HG03135 (cell line): Measurements from ENCODE around the gene ILDR1.

ENCODE experiments used
- ATAC-seq: cut with Tn5 transposase; IDR thresholded peaks from one replicate; pipeline ENCODE4 v1.9.1; 2021; ENCODE audit warnings: mild to moderate bottlenecking, moderate library complexity; ENCODE audit not compliant: unreplicated experiment

The ILDR1 gene

DNA sequence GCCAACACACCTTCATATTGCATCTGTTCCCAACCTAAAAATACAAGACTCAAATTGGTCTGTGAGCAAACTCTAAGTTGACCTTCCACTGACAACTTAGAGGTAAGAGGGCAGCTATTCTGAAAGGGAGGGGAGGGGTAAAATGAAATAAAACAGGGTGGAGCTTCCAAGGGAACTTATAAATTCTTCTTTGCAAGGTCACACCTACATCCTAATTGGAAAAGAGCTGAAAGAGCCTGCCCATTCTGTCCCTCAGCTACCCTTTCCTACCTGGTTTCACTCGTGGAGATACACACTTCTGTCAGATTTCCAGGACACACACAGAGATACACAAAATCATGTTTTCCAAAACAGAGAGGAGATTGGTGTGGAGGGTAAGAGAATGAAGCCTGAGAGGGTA is 1.0 kb downstream of the ILDR1 start:
- ATAC-seq: no peak

DNA sequence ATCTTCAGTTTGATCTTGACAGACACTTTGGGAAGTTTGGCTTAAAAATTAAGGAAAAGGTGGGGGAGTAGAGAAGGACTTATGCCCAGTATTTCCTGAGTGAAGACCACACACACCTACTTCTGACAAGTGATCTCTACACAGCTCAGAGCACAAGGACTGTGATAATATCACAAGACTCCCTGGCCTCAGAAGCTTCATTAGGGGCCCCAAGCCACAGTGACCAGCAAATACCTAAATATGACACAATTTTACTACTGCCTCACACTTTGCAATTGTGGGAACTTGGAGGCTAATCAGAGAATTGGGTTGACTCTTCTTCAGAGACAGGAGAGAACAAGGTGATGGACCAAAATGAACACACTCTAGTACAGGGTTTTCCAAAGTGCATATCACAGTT is 2.6 kb downstream of the ILDR1 start:
- ATAC-seq: no peak

DNA sequence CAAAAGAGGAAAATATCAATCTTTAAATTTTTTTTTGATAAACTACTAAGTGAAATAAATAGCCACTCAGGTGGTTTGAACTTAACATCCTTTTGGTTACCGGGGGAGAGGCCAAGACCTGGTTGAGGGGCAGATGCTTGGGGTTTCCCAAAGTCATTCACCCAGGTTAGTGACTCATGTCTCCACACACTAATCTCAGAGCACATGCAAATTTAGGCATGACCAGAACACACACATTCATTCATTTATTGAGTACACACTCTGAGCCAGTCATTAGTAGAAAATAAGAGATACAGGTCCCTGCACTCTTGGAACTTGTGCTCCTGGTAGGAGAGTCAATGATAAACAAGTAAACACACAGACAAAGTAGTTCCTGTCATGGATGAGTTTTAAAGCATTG is 7.3 kb downstream of the ILDR1 start:
- ATAC-seq: peak; percentile 81

DNA sequence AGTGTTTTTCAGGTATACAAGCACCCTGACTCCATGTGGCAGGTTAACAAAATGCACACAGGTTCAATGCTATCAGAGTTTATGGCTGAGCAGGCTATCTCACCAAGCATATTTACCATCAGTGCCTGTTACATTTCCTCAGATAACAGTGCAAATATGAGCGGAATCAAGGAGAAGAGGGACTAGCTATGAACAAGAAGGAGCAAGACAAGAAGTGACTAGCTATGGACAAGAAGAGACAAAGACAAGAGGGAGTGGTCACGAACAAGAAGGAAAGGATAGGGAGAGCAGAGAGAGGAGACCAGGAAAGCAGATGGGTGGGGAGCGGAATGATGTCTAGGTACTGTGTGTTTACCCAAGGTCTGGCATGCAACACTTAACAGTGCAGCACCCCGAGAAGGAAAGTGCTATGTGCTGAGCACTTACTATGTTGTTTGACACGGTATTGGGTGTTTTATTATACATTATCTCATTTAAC is 8.6 kb downstream of the ILDR1 start:
- no peak for ATAC-seq

DNA sequence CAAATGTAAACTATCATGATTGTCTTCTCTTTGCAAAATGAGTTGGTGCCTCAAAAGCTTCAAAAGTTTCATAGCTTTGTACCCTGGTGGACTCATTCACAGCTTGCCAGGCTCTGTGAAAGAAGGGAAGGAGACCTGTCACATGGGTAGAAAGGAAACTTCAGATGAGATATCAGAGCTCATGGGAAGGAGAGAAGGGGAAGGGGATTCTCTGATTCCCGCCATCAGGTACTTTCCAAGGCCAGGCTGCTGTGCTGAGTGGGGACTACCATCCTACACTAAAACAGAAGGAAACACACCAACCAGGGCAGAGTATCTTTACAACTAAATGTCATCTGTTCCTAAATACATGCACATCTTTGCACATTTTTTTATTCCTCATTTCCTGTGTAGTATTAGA is 9.2 kb downstream of the ILDR1 start:
- ATAC-seq: no peak

DNA sequence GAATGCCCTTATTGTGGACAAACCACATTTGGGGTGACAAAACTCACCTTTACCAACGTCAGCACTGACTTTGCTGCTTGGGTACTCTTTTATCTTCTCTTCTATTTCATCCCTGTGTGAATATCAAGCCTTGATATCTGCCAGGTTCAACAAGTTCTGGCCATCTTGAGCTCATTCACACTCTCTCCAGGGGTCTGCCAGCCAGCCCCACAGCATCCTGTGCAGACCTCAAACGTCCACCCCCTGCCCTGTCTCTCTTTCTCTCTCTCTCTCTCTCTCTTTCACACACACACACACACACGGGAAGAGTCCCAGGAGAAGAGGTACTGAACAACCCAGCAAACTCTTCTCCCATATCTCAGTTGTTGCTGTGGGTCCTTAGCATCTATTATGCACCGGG is 10.7 kb downstream of the ILDR1 start:
- ATAC-seq: no peak

DNA sequence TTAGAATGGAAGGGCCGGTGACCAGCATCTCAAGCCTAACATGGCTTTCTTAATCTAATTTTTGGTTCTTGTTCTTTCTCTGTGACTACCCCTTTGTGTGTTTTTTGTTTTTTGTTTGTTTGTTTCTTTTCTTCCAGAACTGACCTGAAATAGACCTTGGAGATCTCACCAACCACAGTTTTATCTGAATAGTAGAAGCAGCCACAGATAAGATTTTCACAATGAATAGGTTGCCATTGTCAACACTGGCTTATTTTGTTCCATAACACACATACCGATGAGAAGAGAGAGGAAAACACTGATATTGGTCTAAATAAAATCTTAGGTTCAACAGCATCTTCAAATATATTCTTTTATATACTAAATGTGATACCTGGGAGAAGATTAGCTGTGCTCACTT is 11.5 kb downstream of the ILDR1 start:
- ATAC-seq: no peak

DNA sequence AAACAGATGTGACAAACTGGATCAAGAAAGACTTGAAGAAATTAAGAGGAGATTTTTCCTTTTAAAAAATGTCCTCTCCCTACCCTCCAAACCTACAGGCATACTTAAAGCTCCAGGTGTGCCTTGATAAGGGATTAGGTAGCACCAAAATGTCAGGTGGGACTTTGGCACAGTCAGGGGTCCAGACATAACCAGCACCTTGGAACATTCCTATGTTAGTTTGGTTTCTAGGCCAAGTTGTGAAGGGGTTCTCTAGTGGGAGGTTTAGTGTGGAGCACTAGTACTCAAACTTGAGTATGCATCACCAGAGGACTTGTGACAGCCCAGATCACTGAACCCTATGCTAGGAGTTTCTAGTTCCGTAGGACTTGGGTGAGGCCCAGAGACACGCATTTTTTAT is 13.9 kb downstream of the ILDR1 start:
- no peak for ATAC-seq

DNA sequence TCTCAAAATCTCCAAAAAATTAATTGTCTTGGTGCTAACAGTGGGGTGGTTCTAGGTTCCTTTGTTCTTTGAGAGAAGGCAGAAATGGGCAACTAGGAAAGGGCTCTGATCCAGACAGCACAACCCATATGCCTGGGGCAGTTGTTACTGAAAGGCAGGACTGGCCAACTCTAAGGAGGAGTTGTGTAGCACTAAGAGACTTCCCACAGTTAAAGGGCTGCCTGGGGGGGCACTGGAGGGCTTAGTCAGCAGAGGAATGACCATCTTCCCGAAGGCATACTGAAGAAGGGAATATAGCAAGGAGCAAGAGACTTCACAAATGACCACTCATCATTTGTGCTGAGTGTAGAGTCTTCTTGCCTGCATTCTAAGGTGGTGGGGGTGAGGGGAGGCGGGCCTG is 15.8 kb downstream of the ILDR1 start:
- no peak for ATAC-seq

DNA sequence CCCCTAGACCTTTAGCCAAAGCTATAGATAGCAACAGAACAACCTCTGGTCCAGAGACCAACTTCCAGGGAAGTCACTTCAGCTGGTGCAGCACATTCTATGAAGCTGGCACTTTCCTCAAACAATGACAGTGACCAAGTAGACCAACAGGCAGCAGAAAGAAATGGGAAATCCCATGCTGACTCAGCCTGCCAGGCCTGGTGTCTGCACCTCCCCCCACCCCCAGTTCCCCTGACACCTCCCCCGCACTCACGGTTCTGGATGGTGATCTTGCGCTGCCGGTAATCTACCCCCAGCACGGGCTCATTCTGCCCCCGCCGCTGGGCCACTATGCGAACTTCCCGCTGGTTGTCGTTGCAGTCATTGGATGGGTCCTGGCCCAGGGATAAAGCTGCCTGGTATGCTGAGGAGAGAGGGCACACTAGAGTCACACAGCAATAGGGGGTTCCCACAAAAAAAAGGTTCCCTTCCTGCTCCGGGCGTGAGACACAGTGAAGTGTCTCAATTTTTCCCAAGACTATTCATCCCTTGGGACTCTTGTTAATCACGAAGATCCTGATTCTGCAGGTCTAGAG is 17.0 kb downstream of the ILDR1 start:
- no peak for ATAC-seq

DNA sequence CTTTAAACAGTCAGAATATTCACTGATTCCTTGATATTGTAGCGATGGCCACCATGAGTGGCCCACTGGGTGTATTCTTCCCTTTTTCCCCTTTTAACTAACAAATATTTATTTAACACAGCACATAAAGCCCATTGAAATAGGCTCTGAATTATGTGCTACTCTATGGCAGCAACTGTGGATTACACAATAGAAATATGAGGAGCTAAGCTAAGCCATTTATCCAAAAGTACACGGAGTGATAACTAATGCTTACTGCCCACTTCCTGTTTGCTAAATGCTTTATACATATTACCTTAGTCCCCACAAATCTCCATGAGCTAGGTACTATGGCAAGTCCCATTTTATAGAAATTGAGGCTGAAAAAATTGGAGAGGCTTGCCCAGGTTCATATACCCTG is 17.9 kb downstream of the ILDR1 start:
- no peak for ATAC-seq

DNA sequence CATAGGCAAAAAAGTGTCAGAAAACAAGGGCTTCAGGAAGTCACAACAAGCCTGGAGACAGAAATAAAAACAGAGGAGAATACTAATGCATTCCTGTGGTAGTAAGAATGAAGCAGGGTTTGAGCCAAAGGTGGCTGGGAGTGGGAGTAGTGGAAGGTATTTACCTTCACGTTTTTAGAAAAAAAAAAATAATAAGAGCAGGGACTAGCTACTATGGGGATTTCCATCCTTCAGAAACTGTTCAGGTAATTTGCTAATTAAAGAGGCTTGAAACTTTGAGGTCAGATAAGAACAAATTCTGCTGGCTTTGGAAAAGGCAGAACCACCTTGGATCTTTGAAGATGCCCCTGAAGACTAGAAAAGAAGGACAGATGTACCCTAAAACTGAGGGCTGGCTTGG is 18.4 kb downstream of the ILDR1 start:
- ATAC-seq: no peak

DNA sequence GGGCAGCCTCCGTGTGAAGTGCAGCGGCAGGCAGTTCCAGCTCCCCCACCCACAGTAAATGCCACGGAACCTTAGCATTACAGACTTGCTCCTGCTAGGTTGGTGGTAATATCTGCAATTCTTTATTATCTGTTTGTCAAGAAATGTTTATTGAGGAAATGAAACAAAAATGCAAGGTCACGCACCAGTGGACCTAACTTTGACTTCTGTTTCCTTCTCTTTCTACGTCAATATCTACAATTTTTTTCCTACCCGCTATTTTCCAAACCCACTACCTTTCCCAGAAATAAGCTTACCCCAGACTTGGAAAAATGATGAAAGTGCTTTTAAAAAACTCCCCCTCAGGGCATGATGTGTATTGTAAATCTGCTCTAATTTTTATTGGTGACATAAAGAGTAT is 18.9 kb downstream of the ILDR1 start:
- no peak for ATAC-seq

DNA sequence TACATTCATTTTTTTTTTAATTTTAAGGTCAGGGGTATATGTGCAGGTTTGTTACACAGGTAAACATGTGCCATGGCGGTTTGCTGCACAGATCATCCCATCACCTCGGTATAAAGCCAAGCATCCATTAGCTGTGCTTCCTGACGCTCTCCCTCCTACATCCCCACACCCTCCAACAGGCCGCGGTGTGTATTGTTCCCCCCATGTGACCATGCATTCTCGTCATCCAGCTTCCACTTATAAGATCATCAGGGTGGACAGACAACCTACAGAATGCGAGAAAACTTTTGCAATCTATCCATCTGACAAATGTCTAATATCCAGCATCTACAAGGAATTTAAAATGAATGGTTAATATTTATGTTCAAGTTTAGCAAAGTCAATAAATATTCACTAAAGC is 19.4 kb downstream of the ILDR1 start:
- no peak for ATAC-seq

DNA sequence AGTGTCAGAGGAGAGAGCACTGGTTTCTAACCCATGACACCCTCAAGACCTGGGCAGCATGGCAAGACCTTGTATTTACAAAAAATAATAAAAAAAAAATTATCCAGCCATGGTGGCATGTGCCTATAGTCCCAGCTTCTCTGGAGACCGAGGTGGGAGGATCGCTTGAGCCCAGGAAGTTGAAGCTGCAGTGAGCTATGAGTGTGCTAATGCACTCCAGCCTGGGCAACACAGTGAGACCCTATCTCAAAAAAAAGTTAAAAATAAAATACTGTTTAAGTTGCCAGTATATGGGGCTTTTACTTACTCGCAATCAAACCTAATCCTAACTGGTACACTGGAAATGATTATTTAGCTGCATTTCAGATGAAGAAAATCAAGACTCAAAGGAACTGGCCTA is 20.2 kb downstream of the ILDR1 start:
- ATAC-seq: no peak

DNA sequence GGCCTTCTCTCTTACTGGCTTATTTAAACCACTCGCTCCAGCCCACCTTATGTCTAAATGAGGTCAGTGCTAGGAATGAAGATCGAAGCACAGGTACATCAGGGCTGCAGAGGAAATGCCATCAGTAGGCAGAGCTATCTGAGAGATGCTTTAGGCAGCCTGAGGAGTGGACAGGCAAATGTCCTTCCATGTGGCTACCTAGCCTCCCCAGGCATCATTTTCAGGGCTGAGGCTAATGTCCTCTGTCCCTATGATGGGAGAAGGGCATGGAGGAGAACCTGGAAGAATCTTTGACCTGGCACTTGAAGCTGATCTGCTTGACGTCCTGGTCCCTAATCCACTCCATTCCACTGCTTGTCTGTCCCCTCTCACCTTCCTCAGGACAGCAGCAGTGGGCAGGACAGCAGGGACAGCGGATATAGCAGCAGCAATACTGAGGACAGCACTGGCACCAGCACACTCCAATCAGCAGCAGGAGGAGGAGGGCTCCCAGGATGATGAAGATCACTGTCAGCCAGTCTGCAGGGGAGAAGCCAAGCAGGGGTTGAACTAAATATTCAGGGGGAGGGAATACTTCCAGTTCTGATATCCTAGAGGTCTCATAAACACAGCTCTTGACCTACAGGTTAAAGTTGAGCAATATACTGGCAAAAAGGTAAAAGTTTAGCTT is 21.0 kb downstream of the ILDR1 start:
- ATAC-seq: no peak

DNA sequence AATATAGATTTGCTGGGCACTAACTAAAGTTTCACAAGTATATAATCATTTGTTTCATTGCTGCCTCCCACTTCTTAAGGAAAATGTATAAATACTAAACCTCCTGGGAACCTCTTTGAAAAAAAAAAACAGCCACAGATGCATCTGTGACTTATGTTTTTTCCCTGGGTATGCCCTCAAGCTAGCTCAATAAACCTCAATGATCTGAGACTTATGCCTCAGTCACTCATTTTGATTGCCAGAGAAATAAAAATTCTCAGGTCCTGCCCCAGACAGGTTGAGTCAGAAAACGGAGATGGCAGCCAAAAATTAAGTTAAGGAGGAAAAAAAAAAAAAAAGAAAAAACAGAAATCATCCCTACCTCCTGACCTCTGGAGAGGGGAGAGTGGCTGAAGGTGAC is 22.1 kb downstream of the ILDR1 start:
- no peak for ATAC-seq

DNA sequence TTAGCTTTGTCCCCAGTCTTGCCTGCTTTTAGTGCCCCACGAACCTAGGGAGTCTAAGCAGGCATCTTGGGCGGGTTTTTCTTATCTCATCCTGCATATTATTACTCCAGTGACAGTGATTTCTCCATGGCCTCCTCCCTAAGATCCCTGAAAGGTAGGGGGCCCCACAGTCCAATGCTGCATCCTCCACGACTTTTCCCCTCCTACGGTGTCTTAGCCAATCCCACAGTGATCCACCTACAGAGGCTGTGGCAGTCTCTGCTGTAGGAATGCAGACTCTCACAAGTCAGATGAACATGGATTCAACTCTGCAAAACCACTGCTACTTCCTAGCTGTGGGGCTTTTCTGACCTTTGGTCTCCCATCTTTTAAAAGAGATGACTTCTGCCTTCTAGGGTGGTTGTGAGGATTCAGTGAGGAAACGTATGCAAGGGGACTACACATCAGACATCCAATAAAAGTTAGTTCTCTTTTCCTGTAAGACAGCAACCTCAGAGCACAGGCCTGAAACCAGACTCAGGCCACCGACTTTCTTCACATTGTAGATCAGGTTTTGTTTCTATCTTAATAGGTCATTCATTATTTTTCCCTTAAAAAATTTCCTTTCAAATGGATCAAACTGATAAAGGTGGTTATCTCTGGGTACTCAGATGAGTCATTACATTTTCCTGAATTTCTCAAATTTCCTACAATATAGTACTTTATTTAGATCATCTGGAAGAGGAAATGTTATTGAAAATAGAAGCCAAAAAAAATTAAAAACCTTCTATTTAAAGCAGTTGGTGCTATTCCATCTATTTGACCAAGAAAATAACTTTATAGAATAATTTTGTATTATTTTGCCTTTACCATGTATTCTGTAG is 23.2 kb downstream of the ILDR1 start:
- no peak for ATAC-seq

DNA sequence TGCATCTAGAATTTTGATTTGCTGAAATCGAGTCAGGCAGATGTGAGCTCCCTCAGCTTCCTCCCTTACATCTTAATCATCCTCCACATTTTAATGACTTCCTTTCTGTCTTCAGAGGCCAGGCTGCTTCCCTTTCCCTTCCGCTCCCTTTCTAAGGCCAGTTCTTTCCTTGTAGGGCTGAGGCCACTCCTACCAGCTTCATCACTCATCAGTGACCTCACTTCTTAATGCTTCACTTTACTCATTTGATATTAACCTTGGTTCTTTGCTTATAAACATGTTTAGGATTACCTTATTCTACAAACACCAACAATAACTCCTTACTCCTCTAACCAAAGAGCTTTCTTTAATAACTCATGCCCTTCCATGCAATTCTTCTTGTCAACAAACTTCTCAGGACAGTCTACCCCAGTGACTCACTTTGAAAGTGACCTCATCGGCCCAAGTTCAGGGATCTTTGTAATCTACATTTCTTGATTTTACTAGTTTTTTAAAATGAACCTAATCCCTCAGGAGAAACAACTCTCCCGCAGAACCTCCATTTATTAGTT is 23.9 kb downstream of the ILDR1 start:
- ATAC-seq: no peak

DNA sequence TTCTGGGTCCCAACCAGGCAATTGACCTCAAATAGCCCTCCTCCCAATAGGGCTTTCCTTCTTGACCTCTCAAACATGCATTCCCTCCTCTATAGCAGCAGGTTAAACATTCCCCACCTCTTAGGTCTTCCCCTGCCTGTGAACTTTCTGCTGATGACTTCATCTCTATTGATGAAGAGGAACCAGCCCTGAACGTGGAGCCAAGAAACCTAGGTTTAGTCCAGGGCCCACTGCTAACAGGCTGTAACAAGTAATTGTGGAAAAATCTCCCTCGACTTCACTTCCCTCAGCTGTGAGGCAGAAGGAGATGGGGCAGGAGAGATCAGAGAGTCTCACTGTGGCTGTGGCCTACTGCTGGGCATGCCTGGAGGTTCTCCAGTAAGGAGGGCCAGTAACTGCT is 24.7 kb downstream of the ILDR1 start:
- no peak for ATAC-seq

DNA sequence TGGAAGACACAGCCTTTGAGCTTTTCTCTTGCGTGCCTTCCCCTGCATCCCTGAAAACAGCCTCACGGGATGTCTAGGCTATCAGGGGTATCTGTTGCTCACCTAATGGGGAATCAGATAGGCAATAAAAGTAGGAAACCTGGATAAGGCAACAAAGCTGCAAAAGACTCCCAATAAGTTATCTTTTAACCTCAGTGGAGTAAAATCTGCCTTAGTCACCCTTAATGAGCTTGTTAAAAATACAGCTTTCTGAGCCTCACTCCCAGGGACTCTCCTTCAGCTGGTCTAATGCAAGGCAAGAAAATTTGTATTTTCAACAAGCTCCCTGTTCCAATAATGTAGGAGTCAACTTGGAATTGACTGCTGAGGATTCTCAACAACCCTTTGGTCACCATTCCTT is 25.6 kb downstream of the ILDR1 start:
- no peak for ATAC-seq
